ENCODE results near the gene CNDP2.

DNA sequence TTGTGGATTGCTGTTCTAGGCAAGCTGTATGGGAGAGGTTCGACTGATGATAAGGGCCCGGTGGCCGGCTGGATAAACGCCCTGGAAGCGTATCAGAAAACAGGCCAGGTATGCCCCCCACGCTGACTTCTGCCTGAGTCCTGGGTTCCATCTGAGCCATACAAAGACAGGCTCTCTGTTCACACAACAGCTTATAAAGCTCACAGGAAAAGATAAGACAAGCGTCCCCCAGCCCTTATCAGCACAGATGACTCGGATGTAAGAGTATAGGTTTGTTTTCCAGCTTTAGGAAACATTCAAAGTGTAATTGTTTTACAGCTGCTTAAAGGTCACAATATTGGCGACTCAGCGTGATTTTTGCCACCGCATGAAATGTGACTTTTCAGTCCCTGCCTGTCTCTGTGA lies 12.7 kb downstream of the CNDP2 start:
- TF ChIP-seq SP1 (IDR thresholded peaks at IDR 0.05) (no peak), FOXK2 (IDR thresholded peaks at IDR 0.05) (no peak)
